ENCODE results near the gene SLC12A5. TPM values are rescaled to one million over a fixed set of nuclear protein-coding genes. Genes with fewer than 3 reads are reported as not detected.
A peak's percentile ranks its signal among the peaks of the same experiment; 100 is the strongest.

The SLC12A5 gene
- total RNA-seq, 1 donor from 2014 or later: 10.4 TPM

GRCh38 chr20:46007671-46008070, 21.3 kb upstream of the SLC12A5 start:
- H3K4me1 Mint-ChIP-seq (ENCODE audit: low read depth, unreplicated experiment): peaks cover 8% of the 10 kb centered on the region
- no peak for DNase-seq

GRCh38 chr20:46009816-46010215, 19.2 kb upstream of the SLC12A5 start:
- no peak for DNase-seq
- H3K9me3 Mint-ChIP-seq (ENCODE audit: unreplicated experiment): peaks cover 16% of the 10 kb centered on the region
- H3K36me3 Mint-ChIP-seq (ENCODE audit: unreplicated experiment): peaks cover 6% of the 10 kb centered on the region
- H3K4me3 Mint-ChIP-seq (ENCODE audit: unreplicated experiment): no peak overlapping the region
- H3K27ac Mint-ChIP-seq (ENCODE audit: unreplicated experiment): no peak overlapping the region
- H3K4me1 Mint-ChIP-seq (ENCODE audit: low read depth, unreplicated experiment): no peaks in the 10 kb centered on the region
- H3K27me3 Mint-ChIP-seq (ENCODE audit: unreplicated experiment): peaks cover 7% of the 10 kb centered on the region
- no peak for TF ChIP-seq CTCF (IDR thresholded peaks at IDR 0.05; ENCODE audit: partially characterized antibody, unreplicated experiment)

More at GRCh38 chr20:46007671-46008070, 21.3 kb upstream of the SLC12A5 start:
- Mint-ChIP-seq H3K36me3 (ENCODE audit: unreplicated experiment) (peaks cover 6% of the 10 kb centered on the region), H3K27me3 (ENCODE audit: unreplicated experiment) (peaks cover 7% of the 10 kb centered on the region), H3K4me3 (ENCODE audit: unreplicated experiment) (no peak overlapping the region), H3K9me3 (ENCODE audit: unreplicated experiment) (peaks cover 12% of the 10 kb centered on the region), H3K27ac (ENCODE audit: unreplicated experiment) (no peak overlapping the region)
- TF ChIP-seq CTCF (IDR thresholded peaks at IDR 0.05; ENCODE audit: partially characterized antibody, unreplicated experiment): no peak

- DNase-seq: no peak
- H3K4me1 Mint-ChIP-seq (ENCODE audit: low read depth, unreplicated experiment): no peaks in the 10 kb centered on the region
- peaks cover 17% of the 10 kb centered on the region for H3K9me3 Mint-ChIP-seq (ENCODE audit: unreplicated experiment)
- H3K4me3 Mint-ChIP-seq (ENCODE audit: unreplicated experiment): no peak overlapping the region
- H3K27me3 Mint-ChIP-seq (ENCODE audit: unreplicated experiment): peaks cover 9% of the 10 kb centered on the region
- peaks cover 6% of the 10 kb centered on the region for H3K36me3 Mint-ChIP-seq (ENCODE audit: unreplicated experiment)
- no peak for TF ChIP-seq CTCF (IDR thresholded peaks at IDR 0.05; ENCODE audit: partially characterized antibody, unreplicated experiment)
- H3K27ac Mint-ChIP-seq (ENCODE audit: unreplicated experiment): no peak overlapping the region
These were observed 18.3 kb upstream of the SLC12A5 start for GRCh38 chr20:46010491-46011391.

- H3K27ac Mint-ChIP-seq (ENCODE audit: unreplicated experiment): no peak overlapping the region
- peak; percentile 25 for TF ChIP-seq CTCF (IDR thresholded peaks at IDR 0.05; ENCODE audit: partially characterized antibody, unreplicated experiment)
- no peaks in the 10 kb centered on the region for H3K4me1 Mint-ChIP-seq (ENCODE audit: low read depth, unreplicated experiment)
- H3K27me3 Mint-ChIP-seq (ENCODE audit: unreplicated experiment): peaks cover 11% of the 10 kb centered on the region
- DNase-seq: no peak
- H3K36me3 Mint-ChIP-seq (ENCODE audit: unreplicated experiment): peaks cover 6% of the 10 kb centered on the region
- peak overlapping the region; percentile 38 for H3K4me3 Mint-ChIP-seq (ENCODE audit: unreplicated experiment)
- peaks cover 17% of the 10 kb centered on the region for H3K9me3 Mint-ChIP-seq (ENCODE audit: unreplicated experiment)
These were observed 17.2 kb upstream of the SLC12A5 start for GRCh38 chr20:46011631-46012482.
